Vagina (tissue), 2 donors: ENCODE results near the gene ZNF488. TPM values are rescaled to one million over a fixed set of nuclear protein-coding genes. Genes with fewer than 3 reads are reported as not detected.

ENCODE experiments used
- DNase-seq, 2 donors: peaks; one replicate each; pipeline ENCODE4 v3.0.0-alpha.2; 2017; ENCODE audit errors: extremely low spot score in 2 of 2
- H3K27ac ChIP-seq: fragments of 200-600 bp; sonication (generic); one replicate; pipeline ENCODE4 v1.5.1; 2019
- H3K27me3 ChIP-seq: fragments of 200-600 bp; sonication (generic); one replicate; pipeline ENCODE4 v1.5.1; 2019
- H3K36me3 ChIP-seq, 2 donors: fragments of 200-600 bp; sonication (generic); one replicate each; pipeline ENCODE4 v1.5.1; 2017 to 2019
- H3K4me1 ChIP-seq: fragments of 200-600 bp; sonication (generic); one replicate; pipeline ENCODE4 v1.5.1; 2019
- H3K4me3 ChIP-seq, 2 donors: fragments of 200-600 bp; sonication (generic); 1 replicate in 1 of 2; 2 replicates in 1 of 2; pipeline ENCODE4 v1.5.1; 2016 to 2019
- H3K9me3 ChIP-seq: fragments of 200-600 bp; sonication (generic); one replicate; pipeline ENCODE4 v1.5.1; 2019
- CTCF ChIP-seq, 3 experiments: fragments of 450-650 bp in 2 of 3; fragments of 200-600 bp in 1 of 3; sonication (generic) in 1 of 3; IDR thresholded peaks; one replicate each; pipeline ENCODE4 v1.5.1; 2017 to 2019; ENCODE audit warnings: antibody characterized with exemption in 3 of 3, mild to moderate bottlenecking in 2 of 3, moderate library complexity in 2 of 3
- POLR2A ChIP-seq, 2 donors: fragments of 450-650 bp; IDR thresholded peaks; one replicate each; pipeline ENCODE4 v1.6.1; 2017; ENCODE audit warnings: antibody characterized with exemption in 2 of 2, mild to moderate bottlenecking in 2 of 2, moderate library complexity in 2 of 2
- POLR2AphosphoS5 ChIP-seq, 2 donors: sonication (generic); formaldehyde crosslinking; IDR thresholded peaks; one replicate each; pipeline ENCODE4 v1.9.0; 2017; ENCODE audit warnings: antibody characterized with exemption in 2 of 2, mild to moderate bottlenecking in 2 of 2, low read depth in 1 of 2; ENCODE audit not compliant: insufficient read depth in 1 of 2
- intact Hi-C: fragments of 100-400 bp; cut with DNase I; formaldehyde crosslinking; loops from one replicate; pipeline ENCODE4 v1.15.1; 2023
- total RNA-seq: library from RNA; depleted of rRNA; stranded (reverse); fragments of >200 nt; gene quantifications from one replicate; pipeline ENCODE4 v1.2.3, GENCODE V29; 2016

The ZNF488 gene
- total RNA-seq, 1 donor from 2014 or later: not detected

- Histone ChIP-seq H3K4me3 (no peak overlapping the region), H3K4me1 (no peaks in the 10 kb centered on the region), H3K27ac (no peak overlapping the region), H3K27me3 (no peaks in the 10 kb centered on the region), H3K36me3 (no peaks in the 10 kb centered on the region), H3K9me3 (no peaks in the 10 kb centered on the region)
- DNase-seq: no peak
- intact Hi-C loops: no loop called here
- no peak for TF ChIP-seq POLR2A (IDR thresholded peaks at IDR 0.05)
- no peak for TF ChIP-seq POLR2AphosphoS5 (IDR thresholded peaks at IDR 0.05; ENCODE audit: insufficient read depth in 1 of 2, low read depth in 1 of 2)
- no peak for TF ChIP-seq CTCF (IDR thresholded peaks at IDR 0.05)
These were observed 36.8 kb downstream of the ZNF488 start for GRCh38 chr10:47347303-47347675.

- no peaks in the 10 kb centered on the region for H3K27me3 ChIP-seq
- H3K4me1 ChIP-seq: no peaks in the 10 kb centered on the region
- H3K4me3 ChIP-seq: no peak overlapping the region
- TF ChIP-seq POLR2AphosphoS5 (IDR thresholded peaks at IDR 0.05; ENCODE audit: insufficient read depth in 1 of 2, low read depth in 1 of 2) (no peak), CTCF (IDR thresholded peaks at IDR 0.05) (no peak), POLR2A (IDR thresholded peaks at IDR 0.05) (no peak)
- no peak for DNase-seq
- intact Hi-C loops: no loop called here
- no peaks in the 10 kb centered on the region for H3K9me3 ChIP-seq
- no peak overlapping the region for H3K27ac ChIP-seq
- H3K36me3 ChIP-seq: no peaks in the 10 kb centered on the region
These were observed 37.4 kb downstream of the ZNF488 start for GRCh38 chr10:47346581-47347302.

DNA sequence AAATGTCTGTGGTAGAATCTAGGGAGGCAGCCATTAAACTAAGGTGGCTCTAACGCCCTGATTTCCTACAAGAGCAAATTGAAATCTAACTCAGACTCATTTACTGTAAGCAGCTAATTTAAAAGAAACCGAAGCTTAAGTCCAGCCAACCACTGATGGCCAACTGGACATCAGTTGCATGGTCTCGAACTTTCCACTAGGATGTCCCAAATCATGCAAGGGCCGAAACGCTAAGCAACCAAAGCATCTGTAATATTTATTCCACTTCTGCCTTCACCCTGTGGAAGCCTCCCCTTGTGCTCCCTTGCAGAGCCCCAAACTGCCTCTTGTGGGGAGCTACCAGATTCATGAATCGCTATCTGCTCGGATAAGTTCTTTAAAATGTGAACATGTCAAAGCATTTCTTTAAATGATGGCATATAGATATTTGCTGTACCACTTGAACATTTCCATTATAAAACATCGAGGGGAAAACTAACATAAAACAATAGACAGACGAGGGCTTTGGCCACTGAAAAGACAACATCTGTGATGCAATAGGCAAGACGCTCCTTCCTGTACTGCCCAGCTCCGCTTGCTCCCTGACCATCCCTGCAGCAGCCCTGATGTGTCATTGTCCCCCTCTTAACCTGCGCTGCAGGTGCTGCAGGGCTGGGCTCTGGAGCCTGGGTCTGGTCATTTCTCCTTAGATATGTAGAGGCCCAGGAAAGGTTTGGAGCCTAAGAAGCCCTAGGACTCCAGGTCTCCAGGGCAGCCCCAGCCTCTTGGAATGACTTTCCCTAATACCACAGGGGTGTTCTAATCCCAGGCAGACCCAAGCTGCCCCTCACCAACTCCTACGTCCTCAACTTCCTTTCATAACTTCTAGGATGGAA, 38.9 kb downstream of the ZNF488 start:
- DNase-seq: no peak
- Histone ChIP-seq H3K9me3 (no peaks in the 10 kb centered on the region), H3K4me1 (no peaks in the 10 kb centered on the region), H3K27ac (no peak overlapping the region), H3K36me3 (no peaks in the 10 kb centered on the region), H3K4me3 (no peak overlapping the region), H3K27me3 (no peaks in the 10 kb centered on the region)
- TF ChIP-seq POLR2AphosphoS5 (IDR thresholded peaks at IDR 0.05; ENCODE audit: insufficient read depth in 1 of 2, low read depth in 1 of 2) (no peak), POLR2A (IDR thresholded peaks at IDR 0.05) (no peak), CTCF (IDR thresholded peaks at IDR 0.05) (no peak)
- intact Hi-C loops: no loop called here

DNA sequence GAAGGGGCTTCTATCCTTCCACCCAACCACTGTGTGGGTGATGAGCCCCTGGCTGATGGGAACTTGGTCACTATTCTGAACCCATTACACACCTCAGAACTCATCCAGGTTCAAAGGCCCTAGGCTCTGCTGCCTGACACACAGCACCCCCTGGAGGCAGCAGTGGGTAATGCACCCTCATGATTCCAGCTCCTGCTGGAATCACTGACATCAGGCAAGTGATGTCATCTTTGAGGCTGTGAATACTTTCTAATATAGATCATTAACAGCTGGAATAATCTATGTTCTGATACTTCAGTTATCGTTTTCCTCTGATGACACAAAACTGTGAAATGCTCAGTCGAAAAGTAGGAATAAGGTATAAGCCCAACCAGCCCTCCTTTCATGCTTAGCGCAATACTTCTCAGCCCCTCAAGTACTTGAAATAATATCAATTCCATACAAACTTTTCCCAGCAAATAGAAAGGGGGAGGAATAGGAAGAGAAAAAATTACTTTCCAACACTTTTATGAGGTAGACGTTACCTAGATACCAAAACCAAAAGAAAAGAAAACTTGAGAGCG, 43.4 kb downstream of the ZNF488 start:
- Histone ChIP-seq H3K27me3 (no peaks in the 10 kb centered on the region), H3K4me3 (no peak overlapping the region), H3K9me3 (no peaks in the 10 kb centered on the region), H3K36me3 (no peaks in the 10 kb centered on the region), H3K27ac (no peak overlapping the region), H3K4me1 (no peaks in the 10 kb centered on the region)
- no peak for TF ChIP-seq POLR2A (IDR thresholded peaks at IDR 0.05)
- TF ChIP-seq CTCF (IDR thresholded peaks at IDR 0.05): peak; percentile 22 to 67 (median 49)
- DNase-seq: no peak
- intact Hi-C loops: no loop called here
